GM23338 (cell line): Measurements from ENCODE around the gene CEP250. TPM values are rescaled to one million over a fixed set of nuclear protein-coding genes. Genes with fewer than 3 reads are reported as not detected.

Experiments used
- ATAC-seq: fragments of 200-7000 bp; cut with Tn5 transposase; 3 replicates; pipeline ENCODE4 v1.9.1; 2020
- DNase-seq: peaks from one replicate; pipeline ENCODE4 v3.0.0-alpha.2; 2015; ENCODE audit warnings: low spot score
- H2AFZ ChIP-seq: fragments of 200-600 bp; sonication (generic); 2 replicates; pipeline ENCODE4 v1.8.0; 2016; ENCODE audit warnings: antibody characterized with exemption, mild to moderate bottlenecking, moderate library complexity
- H3F3A ChIP-seq: fragments of 200-600 bp; sonication (generic); replicated peaks from 2 replicates; pipeline ENCODE4 v1.8.0; 2017; ENCODE audit warnings: antibody characterized with exemption, mixed run types, low read depth
- H3K27ac ChIP-seq: fragments of 200-600 bp; sonication (generic); 2 replicates; pipeline ENCODE4 v1.6.1; 2016; ENCODE audit warnings: low read depth
- H3K27me3 ChIP-seq: fragments of 200-600 bp; sonication (generic); 2 replicates; pipeline ENCODE4 v1.8.0; 2016; ENCODE audit warnings: mild to moderate bottlenecking, mixed run types, moderate library complexity; ENCODE audit not compliant: insufficient read depth
- H3K36me3 ChIP-seq: fragments of 200-600 bp; sonication (generic); 2 replicates; pipeline ENCODE4 v1.8.0; 2016; ENCODE audit warnings: mild to moderate bottlenecking; ENCODE audit not compliant: insufficient read depth
- H3K4me1 ChIP-seq: fragments of 200-600 bp; sonication (generic); 2 replicates; pipeline ENCODE4 v1.8.0; 2016; ENCODE audit warnings: mild to moderate bottlenecking, moderate library complexity; ENCODE audit not compliant: insufficient read depth
- H3K4me2 ChIP-seq: fragments of 200-600 bp; sonication (generic); 2 replicates; pipeline ENCODE4 v1.7.1; 2017; ENCODE audit warnings: mixed run types
- H3K4me3 ChIP-seq: fragments of 200-600 bp; sonication (generic); 2 replicates; pipeline ENCODE4 v1.6.1; 2016; ENCODE audit warnings: mixed run types
- H3K79me2 ChIP-seq: fragments of 200-600 bp; sonication (generic); replicated peaks from 2 replicates; pipeline ENCODE4 v1.8.0; 2017; ENCODE audit warnings: mild to moderate bottlenecking; ENCODE audit not compliant: insufficient read depth
- H3K9me2 ChIP-seq: fragments of 200-600 bp; sonication (generic); 2 replicates; pipeline ENCODE4 v1.8.0; 2017; ENCODE audit not compliant: insufficient read depth
- H4K20me1 ChIP-seq: fragments of 200-600 bp; sonication (generic); replicated peaks from 2 replicates; pipeline ENCODE4 v1.8.0; 2017; ENCODE audit warnings: mild to moderate bottlenecking; ENCODE audit not compliant: insufficient read depth
- H3K27ac Mint-ChIP-seq: 2 replicates; pipeline ENCODE4 v1.8.0; 2020; ENCODE audit warnings: inconsistent platforms, mild to moderate bottlenecking, moderate library complexity, mixed read lengths
- H3K27me3 Mint-ChIP-seq: 3 replicates; pipeline ENCODE4 v1.8.0; 2022; ENCODE audit warnings: low read depth, mild to moderate bottlenecking, moderate library complexity, mixed read lengths, inconsistent platforms; ENCODE audit not compliant: insufficient read depth, poor library complexity
- H3K36me3 Mint-ChIP-seq: 3 replicates; pipeline ENCODE4 v1.8.0; 2021; ENCODE audit warnings: low read depth, mild to moderate bottlenecking, inconsistent platforms, moderate library complexity, mixed read lengths
- H3K4me1 Mint-ChIP-seq: 3 replicates; pipeline ENCODE4 v1.8.0; 2020; ENCODE audit warnings: mild to moderate bottlenecking, inconsistent platforms, mixed read lengths
- H3K4me3 Mint-ChIP-seq: 3 replicates; pipeline ENCODE4 v1.8.0; 2021; ENCODE audit warnings: moderate library complexity, mild to moderate bottlenecking, inconsistent platforms, mixed read lengths
- H3K9me3 Mint-ChIP-seq: 3 replicates; pipeline ENCODE4 v1.8.0; 2020; ENCODE audit warnings: moderate library complexity, mild to moderate bottlenecking, inconsistent platforms, mixed read lengths
- CREB1 ChIP-seq: fragments of 250-450 bp; sonication (Bioruptor Pico); IDR thresholded peaks from 2 replicates; pipeline ENCODE4 v1.5.0; 2020; ENCODE audit warnings: low read depth, mild to moderate bottlenecking, moderate library complexity
- EZH2 ChIP-seq: fragments of 200-600 bp; sonication (generic); IDR thresholded peaks from one replicate; pipeline ENCODE4 v1.8.0; 2017; ENCODE audit warnings: antibody characterized with exemption, mild to moderate bottlenecking, low read depth; ENCODE audit not compliant: unreplicated experiment
- EZH2phosphoT487 ChIP-seq: fragments of 200-600 bp; sonication (generic); IDR thresholded peaks from one replicate; pipeline ENCODE4 v1.8.1; 2018; ENCODE audit warnings: antibody characterized with exemption; ENCODE audit not compliant: unreplicated experiment
- JUNB ChIP-seq: IDR thresholded peaks from one replicate; pipeline ENCODE4 v1.6.1; 2016; ENCODE audit warnings: antibody characterized with exemption; ENCODE audit not compliant: unreplicated experiment
- STAT1 ChIP-seq: IDR thresholded peaks from one replicate; pipeline ENCODE4 v1.6.1; 2016; ENCODE audit warnings: antibody characterized with exemption; ENCODE audit not compliant: unreplicated experiment
- ZNF114 ChIP-seq: fragments of 250-450 bp; sonication (Bioruptor Pico); IDR thresholded peaks from 2 replicates; pipeline ENCODE4 v1.5.0; 2020; ENCODE audit warnings: mild to moderate bottlenecking, moderate library complexity
- polyA plus RNA-seq: library from polyadenylated mRNA; unstranded; fragments of >200 nt; fragmentation: Nextera tagmentation; extraction: Ambion mirVana; gene quantifications from 2 replicates; pipeline ENCODE4 v1.2.1, GENCODE V29; 2016
- total RNA-seq: library from RNA; depleted of rRNA; stranded (reverse); fragments of >200 nt; shearing (Covaris generic); gene quantifications from 2 replicates; pipeline ENCODE4 v1.2.3, GENCODE V29; 2014
- TF ChIP-seq, protein P1 (sequence below): fragments of 250-450 bp; sonication (Bioruptor Pico); IDR thresholded peaks from 2 replicates; pipeline ENCODE4 v1.5.0; 2020; ENCODE audit warnings: mild to moderate bottlenecking, moderate library complexity
- TF ChIP-seq, protein P2 (sequence below): IDR thresholded peaks from one replicate; pipeline ENCODE4 v1.6.1; 2018; ENCODE audit warnings: antibody characterized with exemption; ENCODE audit not compliant: unreplicated experiment
- TF ChIP-seq, protein P3 (sequence below), 2 experiments: fragments of 200-600 bp in 1 of 2; sonication (generic) in 1 of 2; conservative IDR thresholded peaks; 2 replicates each; pipeline versions ENCODE4 v1.5.1 to v1.6.1; 2016 to 2017; ENCODE audit warnings: antibody characterized with exemption in 2 of 2, low read depth in 2 of 2, mild to moderate bottlenecking in 2 of 2, moderate library complexity in 1 of 2

The CEP250 gene
- total and polyA plus RNA-seq, 2 experiments from 2014 or later: 28.0 to 29.1 TPM

DNA sequence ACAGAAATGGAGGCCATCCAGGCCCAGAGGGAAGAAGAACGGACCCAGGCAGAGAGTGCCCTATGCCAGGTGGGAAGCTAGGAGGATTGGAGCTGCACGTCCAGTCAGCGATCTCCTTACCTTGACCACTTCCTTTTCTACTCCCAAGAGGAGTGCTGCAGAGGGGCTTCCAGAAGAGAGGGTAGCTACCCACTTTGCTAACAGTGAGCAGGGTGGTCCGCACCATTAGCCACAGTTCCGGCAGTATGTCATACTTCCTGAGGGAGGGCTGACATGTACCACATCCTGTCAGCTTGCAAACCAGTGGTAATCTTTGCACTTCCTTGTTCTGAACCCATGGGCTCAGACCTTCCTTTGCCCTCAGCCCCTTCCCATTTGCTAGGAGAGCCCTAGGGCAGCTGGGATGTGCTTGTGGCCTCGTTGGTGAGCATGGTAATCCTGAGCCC lies 35.4 kb downstream of the CEP250 start:
- Mint-ChIP-seq H3K4me1 (no peaks in the 10 kb centered on the region), H3K27me3 (peaks cover 6% of the 10 kb centered on the region), H3K9me3 (no peaks in the 10 kb centered on the region), H3K27ac (no peak overlapping the region), H3K36me3 (peaks cover 65% of the 10 kb centered on the region), H3K4me3 (no peak overlapping the region)
- DNase-seq: no peak
- no peak overlapping the region for H3K4me3 ChIP-seq
- H3K27ac ChIP-seq: no peak overlapping the region
- H3K4me1 ChIP-seq: no peaks in the 10 kb centered on the region
- H3F3A ChIP-seq: no peaks in the 10 kb centered on the region
- no peaks in the 10 kb centered on the region for H3K27me3 ChIP-seq
- TF ChIP-seq JUNB: no peak
- no peak for TF ChIP-seq EZH2
- TF ChIP-seq STAT1: no peak
- no peak for TF ChIP-seq ZNF114 (CRISPR knock-in tag)
- no peak for TF ChIP-seq CREB1 (CRISPR knock-in tag)
- TF ChIP-seq, protein P1, sequence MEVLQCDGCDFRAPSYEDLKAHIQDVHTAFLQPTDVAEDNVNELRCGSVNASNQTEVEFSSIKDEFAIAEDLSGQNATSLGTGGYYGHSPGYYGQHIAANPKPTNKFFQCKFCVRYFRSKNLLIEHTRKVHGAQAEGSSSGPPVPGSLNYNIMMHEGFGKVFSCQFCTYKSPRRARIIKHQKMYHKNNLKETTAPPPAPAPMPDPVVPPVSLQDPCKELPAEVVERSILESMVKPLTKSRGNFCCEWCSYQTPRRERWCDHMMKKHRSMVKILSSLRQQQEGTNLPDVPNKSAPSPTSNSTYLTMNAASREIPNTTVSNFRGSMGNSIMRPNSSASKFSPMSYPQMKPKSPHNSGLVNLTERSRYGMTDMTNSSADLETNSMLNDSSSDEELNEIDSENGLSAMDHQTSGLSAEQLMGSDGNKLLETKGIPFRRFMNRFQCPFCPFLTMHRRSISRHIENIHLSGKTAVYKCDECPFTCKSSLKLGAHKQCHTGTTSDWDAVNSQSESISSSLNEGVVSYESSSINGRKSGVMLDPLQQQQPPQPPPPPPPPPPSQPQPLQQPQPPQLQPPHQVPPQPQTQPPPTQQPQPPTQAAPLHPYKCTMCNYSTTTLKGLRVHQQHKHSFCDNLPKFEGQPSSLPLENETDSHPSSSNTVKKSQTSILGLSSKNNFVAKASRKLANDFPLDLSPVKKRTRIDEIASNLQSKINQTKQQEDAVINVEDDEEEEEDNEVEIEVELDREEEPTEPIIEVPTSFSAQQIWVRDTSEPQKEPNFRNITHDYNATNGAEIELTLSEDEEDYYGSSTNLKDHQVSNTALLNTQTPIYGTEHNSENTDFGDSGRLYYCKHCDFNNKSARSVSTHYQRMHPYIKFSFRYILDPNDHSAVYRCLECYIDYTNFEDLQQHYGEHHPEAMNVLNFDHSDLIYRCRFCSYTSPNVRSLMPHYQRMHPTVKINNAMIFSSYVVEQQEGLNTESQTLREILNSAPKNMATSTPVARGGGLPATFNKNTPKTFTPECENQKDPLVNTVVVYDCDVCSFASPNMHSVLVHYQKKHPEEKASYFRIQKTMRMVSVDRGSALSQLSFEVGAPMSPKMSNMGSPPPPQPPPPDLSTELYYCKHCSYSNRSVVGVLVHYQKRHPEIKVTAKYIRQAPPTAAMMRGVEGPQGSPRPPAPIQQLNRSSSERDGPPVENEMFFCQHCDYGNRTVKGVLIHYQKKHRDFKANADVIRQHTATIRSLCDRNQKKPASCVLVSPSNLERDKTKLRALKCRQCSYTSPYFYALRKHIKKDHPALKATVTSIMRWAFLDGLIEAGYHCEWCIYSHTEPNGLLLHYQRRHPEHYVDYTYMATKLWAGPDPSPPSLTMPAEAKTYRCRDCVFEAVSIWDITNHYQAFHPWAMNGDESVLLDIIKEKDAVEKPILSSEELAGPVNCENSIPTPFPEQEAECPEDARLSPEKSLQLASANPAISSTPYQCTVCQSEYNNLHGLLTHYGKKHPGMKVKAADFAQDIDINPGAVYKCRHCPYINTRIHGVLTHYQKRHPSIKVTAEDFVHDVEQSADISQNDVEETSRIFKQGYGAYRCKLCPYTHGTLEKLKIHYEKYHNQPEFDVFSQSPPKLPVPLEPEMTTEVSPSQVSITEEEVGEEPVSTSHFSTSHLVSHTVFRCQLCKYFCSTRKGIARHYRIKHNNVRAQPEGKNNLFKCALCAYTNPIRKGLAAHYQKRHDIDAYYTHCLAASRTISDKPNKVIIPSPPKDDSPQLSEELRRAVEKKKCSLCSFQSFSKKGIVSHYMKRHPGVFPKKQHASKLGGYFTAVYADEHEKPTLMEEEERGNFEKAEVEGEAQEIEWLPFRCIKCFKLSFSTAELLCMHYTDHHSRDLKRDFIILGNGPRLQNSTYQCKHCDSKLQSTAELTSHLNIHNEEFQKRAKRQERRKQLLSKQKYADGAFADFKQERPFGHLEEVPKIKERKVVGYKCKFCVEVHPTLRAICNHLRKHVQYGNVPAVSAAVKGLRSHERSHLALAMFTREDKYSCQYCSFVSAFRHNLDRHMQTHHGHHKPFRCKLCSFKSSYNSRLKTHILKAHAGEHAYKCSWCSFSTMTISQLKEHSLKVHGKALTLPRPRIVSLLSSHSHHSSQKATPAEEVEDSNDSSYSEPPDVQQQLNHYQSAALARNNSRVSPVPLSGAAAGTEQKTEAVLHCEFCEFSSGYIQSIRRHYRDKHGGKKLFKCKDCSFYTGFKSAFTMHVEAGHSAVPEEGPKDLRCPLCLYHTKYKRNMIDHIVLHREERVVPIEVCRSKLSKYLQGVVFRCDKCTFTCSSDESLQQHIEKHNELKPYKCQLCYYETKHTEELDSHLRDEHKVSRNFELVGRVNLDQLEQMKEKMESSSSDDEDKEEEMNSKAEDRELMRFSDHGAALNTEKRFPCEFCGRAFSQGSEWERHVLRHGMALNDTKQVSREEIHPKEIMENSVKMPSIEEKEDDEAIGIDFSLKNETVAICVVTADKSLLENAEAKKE (CRISPR knock-in tag): no peak
- TF ChIP-seq, protein P2, sequence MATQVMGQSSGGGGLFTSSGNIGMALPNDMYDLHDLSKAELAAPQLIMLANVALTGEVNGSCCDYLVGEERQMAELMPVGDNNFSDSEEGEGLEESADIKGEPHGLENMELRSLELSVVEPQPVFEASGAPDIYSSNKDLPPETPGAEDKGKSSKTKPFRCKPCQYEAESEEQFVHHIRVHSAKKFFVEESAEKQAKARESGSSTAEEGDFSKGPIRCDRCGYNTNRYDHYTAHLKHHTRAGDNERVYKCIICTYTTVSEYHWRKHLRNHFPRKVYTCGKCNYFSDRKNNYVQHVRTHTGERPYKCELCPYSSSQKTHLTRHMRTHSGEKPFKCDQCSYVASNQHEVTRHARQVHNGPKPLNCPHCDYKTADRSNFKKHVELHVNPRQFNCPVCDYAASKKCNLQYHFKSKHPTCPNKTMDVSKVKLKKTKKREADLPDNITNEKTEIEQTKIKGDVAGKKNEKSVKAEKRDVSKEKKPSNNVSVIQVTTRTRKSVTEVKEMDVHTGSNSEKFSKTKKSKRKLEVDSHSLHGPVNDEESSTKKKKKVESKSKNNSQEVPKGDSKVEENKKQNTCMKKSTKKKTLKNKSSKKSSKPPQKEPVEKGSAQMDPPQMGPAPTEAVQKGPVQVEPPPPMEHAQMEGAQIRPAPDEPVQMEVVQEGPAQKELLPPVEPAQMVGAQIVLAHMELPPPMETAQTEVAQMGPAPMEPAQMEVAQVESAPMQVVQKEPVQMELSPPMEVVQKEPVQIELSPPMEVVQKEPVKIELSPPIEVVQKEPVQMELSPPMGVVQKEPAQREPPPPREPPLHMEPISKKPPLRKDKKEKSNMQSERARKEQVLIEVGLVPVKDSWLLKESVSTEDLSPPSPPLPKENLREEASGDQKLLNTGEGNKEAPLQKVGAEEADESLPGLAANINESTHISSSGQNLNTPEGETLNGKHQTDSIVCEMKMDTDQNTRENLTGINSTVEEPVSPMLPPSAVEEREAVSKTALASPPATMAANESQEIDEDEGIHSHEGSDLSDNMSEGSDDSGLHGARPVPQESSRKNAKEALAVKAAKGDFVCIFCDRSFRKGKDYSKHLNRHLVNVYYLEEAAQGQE: no peak
- TF ChIP-seq, protein P3, sequence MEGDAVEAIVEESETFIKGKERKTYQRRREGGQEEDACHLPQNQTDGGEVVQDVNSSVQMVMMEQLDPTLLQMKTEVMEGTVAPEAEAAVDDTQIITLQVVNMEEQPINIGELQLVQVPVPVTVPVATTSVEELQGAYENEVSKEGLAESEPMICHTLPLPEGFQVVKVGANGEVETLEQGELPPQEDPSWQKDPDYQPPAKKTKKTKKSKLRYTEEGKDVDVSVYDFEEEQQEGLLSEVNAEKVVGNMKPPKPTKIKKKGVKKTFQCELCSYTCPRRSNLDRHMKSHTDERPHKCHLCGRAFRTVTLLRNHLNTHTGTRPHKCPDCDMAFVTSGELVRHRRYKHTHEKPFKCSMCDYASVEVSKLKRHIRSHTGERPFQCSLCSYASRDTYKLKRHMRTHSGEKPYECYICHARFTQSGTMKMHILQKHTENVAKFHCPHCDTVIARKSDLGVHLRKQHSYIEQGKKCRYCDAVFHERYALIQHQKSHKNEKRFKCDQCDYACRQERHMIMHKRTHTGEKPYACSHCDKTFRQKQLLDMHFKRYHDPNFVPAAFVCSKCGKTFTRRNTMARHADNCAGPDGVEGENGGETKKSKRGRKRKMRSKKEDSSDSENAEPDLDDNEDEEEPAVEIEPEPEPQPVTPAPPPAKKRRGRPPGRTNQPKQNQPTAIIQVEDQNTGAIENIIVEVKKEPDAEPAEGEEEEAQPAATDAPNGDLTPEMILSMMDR (conservative IDR thresholded peaks at IDR 0.05; ENCODE audit: low read depth in 2 of 2): no peak
- TF ChIP-seq EZH2phosphoT487: no peak
- no peak overlapping the region for H3K4me2 ChIP-seq
- H2AFZ ChIP-seq: no peak overlapping the region
- H4K20me1 ChIP-seq: no peaks in the 10 kb centered on the region; the same call in 1 of the 2 replicates
- H3K36me3 ChIP-seq: peaks cover 15% of the 10 kb centered on the region
- ATAC-seq: no peak
- no peaks in the 10 kb centered on the region for H3K9me2 ChIP-seq
- no peaks in the 10 kb centered on the region for H3K79me2 ChIP-seq
